GM12864 (cell line): ENCODE measurements around the gene UNC79.
"Not testable (repeated sequence)": the region's sequence is repeated elsewhere in the genome, so short reads cannot be mapped to it uniquely, and the experiment has no call there.

Source experiments
- DNase-seq: peaks from one replicate; pipeline ENCODE4 v3.0.0-alpha.2; 2011; ENCODE audit warnings: low read depth
- H3K4me3 ChIP-seq: 2 replicates; pipeline ENCODE4 v1.5.1; 2011; ENCODE audit warnings: mild to moderate bottlenecking, low read depth, low read length, control low read depth
- TF ChIP-seq, protein P1 (sequence below): IDR thresholded peaks from 2 replicates; pipeline ENCODE4 v1.5.1; 2011; ENCODE audit warnings: low read depth, mild to moderate bottlenecking, moderate library complexity, low read length, control low read depth, inconsistent platforms; ENCODE audit errors: missing control alignments

UNC79 gene

DNA sequence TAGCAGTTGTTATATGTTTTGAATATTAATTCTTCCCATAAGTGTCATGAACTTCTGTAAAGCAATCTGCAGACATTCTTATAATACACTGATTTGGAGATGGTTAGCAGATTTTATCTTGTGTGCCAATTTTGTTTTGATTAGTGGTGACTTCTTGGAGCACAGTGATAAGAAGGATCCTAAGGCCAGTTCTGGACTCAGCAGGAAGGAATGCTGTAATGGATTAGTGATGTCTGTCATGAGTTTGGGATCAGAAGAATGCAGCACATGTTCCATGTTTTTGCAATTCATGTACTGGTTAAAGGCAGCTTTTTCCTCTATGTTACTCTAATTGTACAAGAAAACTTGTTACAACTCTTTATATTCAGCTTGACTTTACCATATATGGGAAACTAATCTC lies 91.5 kb downstream of the UNC79 start:
- H3K4me3 ChIP-seq = no peak overlapping the region
- TF ChIP-seq, protein P1, sequence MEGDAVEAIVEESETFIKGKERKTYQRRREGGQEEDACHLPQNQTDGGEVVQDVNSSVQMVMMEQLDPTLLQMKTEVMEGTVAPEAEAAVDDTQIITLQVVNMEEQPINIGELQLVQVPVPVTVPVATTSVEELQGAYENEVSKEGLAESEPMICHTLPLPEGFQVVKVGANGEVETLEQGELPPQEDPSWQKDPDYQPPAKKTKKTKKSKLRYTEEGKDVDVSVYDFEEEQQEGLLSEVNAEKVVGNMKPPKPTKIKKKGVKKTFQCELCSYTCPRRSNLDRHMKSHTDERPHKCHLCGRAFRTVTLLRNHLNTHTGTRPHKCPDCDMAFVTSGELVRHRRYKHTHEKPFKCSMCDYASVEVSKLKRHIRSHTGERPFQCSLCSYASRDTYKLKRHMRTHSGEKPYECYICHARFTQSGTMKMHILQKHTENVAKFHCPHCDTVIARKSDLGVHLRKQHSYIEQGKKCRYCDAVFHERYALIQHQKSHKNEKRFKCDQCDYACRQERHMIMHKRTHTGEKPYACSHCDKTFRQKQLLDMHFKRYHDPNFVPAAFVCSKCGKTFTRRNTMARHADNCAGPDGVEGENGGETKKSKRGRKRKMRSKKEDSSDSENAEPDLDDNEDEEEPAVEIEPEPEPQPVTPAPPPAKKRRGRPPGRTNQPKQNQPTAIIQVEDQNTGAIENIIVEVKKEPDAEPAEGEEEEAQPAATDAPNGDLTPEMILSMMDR = no peak
- no peak for DNase-seq

DNA sequence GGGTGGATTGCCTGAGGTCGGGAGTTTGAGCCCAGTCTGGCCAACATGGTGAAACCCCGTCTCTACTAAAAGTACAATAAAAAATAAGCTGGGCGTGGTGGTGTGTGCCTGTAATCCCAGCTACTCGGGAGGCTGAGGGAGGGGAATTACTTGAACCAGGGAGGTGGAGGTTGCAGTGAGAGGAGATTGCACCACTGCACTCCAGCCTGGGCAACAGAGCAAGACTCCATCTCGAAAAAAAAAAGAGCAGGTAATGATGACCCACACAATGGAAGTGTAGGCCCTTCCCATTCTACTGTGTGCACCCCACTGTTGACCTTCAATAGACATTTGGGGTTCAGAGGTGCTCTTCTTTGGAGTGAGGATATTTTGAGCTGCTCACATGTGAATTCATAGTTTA lies 94.5 kb downstream of the UNC79 start:
- not testable (repeated sequence) for H3K4me3 ChIP-seq, DNase-seq

DNA sequence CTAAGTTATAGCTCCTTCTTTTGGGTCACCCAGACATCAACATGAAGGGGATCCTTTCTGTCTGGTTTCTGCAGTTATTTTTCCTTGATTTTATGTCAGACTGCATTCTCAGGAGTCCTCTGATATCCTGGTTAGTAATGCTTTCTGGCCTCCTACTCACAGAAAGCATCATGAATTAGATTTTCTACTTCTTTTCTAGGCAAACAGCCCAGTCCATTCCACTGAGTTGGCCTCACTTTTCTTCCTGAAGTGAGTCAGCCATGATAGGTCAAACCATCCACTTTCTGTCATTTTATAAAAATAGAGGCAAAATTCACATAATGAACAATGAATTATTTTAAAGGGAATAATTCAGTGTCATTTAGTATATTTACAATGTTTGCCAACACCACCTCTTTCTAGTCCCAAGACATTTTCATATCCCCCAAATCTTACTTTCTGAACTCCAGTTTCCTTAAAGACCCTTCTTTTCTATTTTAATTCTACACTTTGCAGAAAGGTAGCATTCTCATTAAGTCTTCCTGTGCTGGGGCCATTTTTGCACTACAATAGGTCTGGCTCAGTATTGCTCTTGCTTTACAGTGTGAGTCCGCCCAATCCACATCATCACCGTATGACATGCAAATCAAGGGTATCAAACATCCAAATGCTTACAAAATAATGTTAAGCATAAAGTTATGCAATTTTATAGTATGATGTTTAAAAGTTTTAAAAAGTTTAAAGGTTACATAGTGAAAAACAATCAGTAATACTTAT lies 95.1 kb downstream of the UNC79 start:
- no peak overlapping the region for H3K4me3 ChIP-seq
- DNase-seq = no peak
- TF ChIP-seq, protein P1 = no peak

DNA sequence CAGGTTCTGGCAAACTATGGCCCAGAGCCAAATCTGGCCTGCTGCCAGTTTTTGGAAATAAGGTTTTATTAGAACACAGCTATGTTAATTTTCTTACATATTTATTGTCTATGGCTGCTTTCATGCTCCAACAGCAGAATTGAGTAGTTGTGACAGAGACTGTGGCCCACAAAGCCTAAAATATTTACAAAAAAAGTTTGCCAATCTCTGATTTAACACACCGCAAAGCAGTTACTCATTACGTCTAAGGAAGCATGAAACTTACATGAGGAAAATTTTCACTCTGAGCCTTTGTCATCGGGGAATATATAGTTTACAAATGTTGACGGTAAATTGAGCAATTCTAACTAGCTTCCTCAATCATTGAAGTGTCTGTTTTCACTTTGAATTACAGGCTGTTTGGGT lies 96.5 kb downstream of the UNC79 start:
- TF ChIP-seq, protein P1 = no peak
- DNase-seq = no peak
- H3K4me3 ChIP-seq = no peak overlapping the region

GRCh38 chr14:93528884-93529558 lies 98.3 kb downstream of the UNC79 start:
- TF ChIP-seq, protein P1 = no peak
- DNase-seq = no peak
- H3K4me3 ChIP-seq = no peak overlapping the region

DNA sequence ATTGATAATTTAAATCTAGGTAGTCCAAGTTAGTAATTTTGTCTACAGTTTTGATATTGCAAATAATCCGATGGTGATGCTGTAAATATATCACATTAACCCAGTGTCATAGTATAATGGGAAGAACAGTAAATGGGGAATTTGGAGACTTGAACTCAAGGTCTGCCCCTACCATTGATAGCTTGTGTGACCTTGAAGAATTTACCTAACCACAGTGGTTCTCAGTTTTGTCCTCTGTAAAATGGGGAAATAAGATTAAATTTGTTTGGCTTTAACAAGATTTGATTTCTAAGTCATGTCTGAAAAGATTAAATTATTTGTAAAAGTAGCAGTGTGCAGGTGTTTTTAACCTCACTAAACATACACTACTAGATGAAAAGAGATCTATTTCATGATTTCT lies 100.9 kb downstream of the UNC79 start:
- TF ChIP-seq, protein P1 = no peak
- H3K4me3 ChIP-seq = no peak overlapping the region
- no peak for DNase-seq

- TF ChIP-seq, protein P1 = no peak
- no peak for DNase-seq
- no peak overlapping the region for H3K4me3 ChIP-seq
Observed at GRCh38 chr14:93532541-93532940, 101.8 kb downstream of the UNC79 start.
